ENCODE results near the gene PRPF19.

Gene PRPF19

GRCh38 chr11:60905551-60906113, 753 bp downstream of the PRPF19 start:
- Histone ChIP-seq H3K36me3 (ENCODE audit: control insufficient read depth in 2 of 2, insufficient read depth in 2 of 2, low read length in 2 of 2) (peaks cover 20 to 27% of the 10 kb centered on the region in 2 donors), H3K4me3 (ENCODE audit: low read length in 2 of 2) (peak overlapping the region; percentile 88 to 93), H3K27me3 (ENCODE audit: control insufficient read depth in 1 of 2, insufficient read depth in 2 of 2, low read length in 2 of 2) (peaks cover 0 to 1% of the 10 kb centered on the region in 2 donors), H3K9ac (ENCODE audit: low read length in 2 of 2) (peak overlapping the region; percentile 84 to 90), H3K4me1 (ENCODE audit: control insufficient read depth, insufficient read depth, low read length) (peaks cover 28% of the 10 kb centered on the region), H3K9me3 (ENCODE audit: control insufficient read depth in 2 of 2, low read length in 2 of 2) (no peaks in the 10 kb centered on the region), H3K27ac (ENCODE audit: low read length) (peak overlapping the region; percentile 88)

- Histone ChIP-seq H3K9me3 (ENCODE audit: control insufficient read depth in 2 of 2, low read length in 2 of 2) (no peaks in the 10 kb centered on the region), H3K27ac (ENCODE audit: low read length) (no peak overlapping the region)
Measured at GRCh38 chr11:60905047-60905446, 1.3 kb downstream of the PRPF19 start.

DNA sequence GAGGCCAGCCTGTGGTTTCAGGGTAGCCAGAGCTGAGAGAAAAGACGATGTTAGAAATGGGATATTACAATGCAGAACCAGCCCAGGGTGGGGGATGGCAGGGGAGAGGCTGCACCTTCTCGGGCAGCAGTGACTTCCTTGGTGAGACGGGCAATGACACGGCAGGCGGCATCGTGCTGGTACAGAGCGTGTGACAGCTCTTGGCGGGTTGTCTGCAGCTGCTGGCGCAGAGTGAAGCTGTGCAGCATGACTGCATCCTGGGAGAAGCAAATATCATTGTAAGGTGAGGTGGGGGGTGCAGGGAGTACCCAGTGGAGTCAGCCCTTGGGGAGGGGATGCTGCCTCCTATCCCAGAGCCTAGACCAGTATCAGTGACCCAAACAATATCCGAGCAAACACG, 3.8 kb downstream of the PRPF19 start:
- peaks cover 44 to 53% of the 10 kb centered on the region in 2 donors for H3K36me3 ChIP-seq (ENCODE audit: control insufficient read depth in 2 of 2, insufficient read depth in 2 of 2, low read length in 2 of 2)

More at GRCh38 chr11:60905047-60905446, 1.3 kb downstream of the PRPF19 start:
- Histone ChIP-seq H3K9ac (ENCODE audit: low read length in 2 of 2) (peak overlapping the region; percentile 84 to 90), H3K4me3 (ENCODE audit: low read length in 2 of 2) (peak overlapping the region; percentile 88 to 93), H3K27me3 (ENCODE audit: control insufficient read depth in 1 of 2, insufficient read depth in 2 of 2, low read length in 2 of 2) (no peaks in the 10 kb centered on the region), H3K4me1 (ENCODE audit: control insufficient read depth, insufficient read depth, low read length) (peaks cover 28% of the 10 kb centered on the region), H3K36me3 (ENCODE audit: control insufficient read depth in 2 of 2, insufficient read depth in 2 of 2, low read length in 2 of 2) (peaks cover 26 to 33% of the 10 kb centered on the region in 2 donors)

DNA sequence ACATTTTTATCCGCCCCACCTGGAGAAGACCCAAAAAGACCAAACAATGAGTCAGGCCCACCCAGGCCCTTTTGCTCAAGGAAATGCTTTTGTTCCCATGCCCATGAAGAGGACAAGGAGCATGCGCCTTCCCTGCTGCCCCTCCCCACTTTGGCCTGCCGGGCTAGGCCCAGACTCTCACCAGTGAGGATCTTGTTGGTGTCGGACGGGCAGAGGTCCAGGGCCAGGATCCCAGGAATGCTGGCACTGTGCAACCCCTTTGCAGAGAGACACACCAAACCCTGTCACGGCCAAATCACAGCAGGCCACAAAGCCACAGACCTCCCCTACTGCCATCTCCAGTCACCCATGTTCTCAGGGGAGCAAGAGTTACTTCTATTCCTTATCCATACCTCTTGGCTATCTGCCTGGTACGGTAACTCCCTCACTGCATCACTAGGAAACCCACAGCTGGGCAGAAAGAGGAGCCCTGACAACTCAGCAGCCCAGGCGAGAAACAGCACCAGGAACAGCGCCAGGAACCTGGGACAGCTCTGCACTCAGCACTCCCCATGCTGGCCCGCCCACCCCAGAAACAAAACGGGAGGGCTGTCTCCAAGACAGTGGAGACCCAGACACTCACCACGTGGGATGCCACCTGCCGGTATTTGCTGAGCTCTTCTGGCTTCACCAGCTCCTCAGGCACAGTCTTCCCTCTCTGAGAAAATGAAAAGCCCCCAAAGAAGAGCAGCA, 5.5 kb downstream of the PRPF19 start:
- no peak overlapping the region for H3K4me3 ChIP-seq (ENCODE audit: low read length in 2 of 2)
- H3K36me3 ChIP-seq (ENCODE audit: control insufficient read depth in 2 of 2, insufficient read depth in 2 of 2, low read length in 2 of 2), result peaks cover 58 to 67% of the 10 kb centered on the region in 2 donors
- peaks cover 20% of the 10 kb centered on the region for H3K4me1 ChIP-seq (ENCODE audit: control insufficient read depth, insufficient read depth, low read length)
- H3K9me3 ChIP-seq (ENCODE audit: control insufficient read depth in 2 of 2, low read length in 2 of 2), result no peaks in the 10 kb centered on the region
- H3K9ac ChIP-seq (ENCODE audit: low read length in 2 of 2), result no peak overlapping the region
- no peaks in the 10 kb centered on the region for H3K27me3 ChIP-seq (ENCODE audit: control insufficient read depth in 1 of 2, insufficient read depth in 2 of 2, low read length in 2 of 2)
- H3K27ac ChIP-seq (ENCODE audit: low read length), result no peak overlapping the region

More for the DNA sequence above, 3.8 kb downstream of the PRPF19 start:
- H3K4me3 ChIP-seq (ENCODE audit: low read length in 2 of 2), result no peak overlapping the region
- peaks cover 28% of the 10 kb centered on the region for H3K4me1 ChIP-seq (ENCODE audit: control insufficient read depth, insufficient read depth, low read length)
- H3K27ac ChIP-seq (ENCODE audit: low read length), result no peak overlapping the region
- H3K9ac ChIP-seq (ENCODE audit: low read length in 2 of 2), result no peak overlapping the region
- no peaks in the 10 kb centered on the region for H3K9me3 ChIP-seq (ENCODE audit: control insufficient read depth in 2 of 2, low read length in 2 of 2)
- H3K27me3 ChIP-seq (ENCODE audit: control insufficient read depth in 1 of 2, insufficient read depth in 2 of 2, low read length in 2 of 2), result no peaks in the 10 kb centered on the region

GRCh38 chr11:60899977-60900376, 6.4 kb downstream of the PRPF19 start:
- peaks cover 67 to 70% of the 10 kb centered on the region in 2 donors for H3K36me3 ChIP-seq (ENCODE audit: control insufficient read depth in 2 of 2, insufficient read depth in 2 of 2, low read length in 2 of 2)
- H3K9ac ChIP-seq (ENCODE audit: low read length in 2 of 2), result no peak overlapping the region
- H3K27ac ChIP-seq (ENCODE audit: low read length), result no peak overlapping the region
- H3K9me3 ChIP-seq (ENCODE audit: control insufficient read depth in 2 of 2, low read length in 2 of 2), result no peaks in the 10 kb centered on the region
- H3K27me3 ChIP-seq (ENCODE audit: control insufficient read depth in 1 of 2, insufficient read depth in 2 of 2, low read length in 2 of 2), result no peaks in the 10 kb centered on the region
- H3K4me3 ChIP-seq (ENCODE audit: low read length in 2 of 2), result no peak overlapping the region
- peaks cover 11% of the 10 kb centered on the region for H3K4me1 ChIP-seq (ENCODE audit: control insufficient read depth, insufficient read depth, low read length)

GRCh38 chr11:60899046-60899936, 7.1 kb downstream of the PRPF19 start:
- Histone ChIP-seq H3K9ac (ENCODE audit: low read length in 2 of 2) (no peak overlapping the region), H3K4me3 (ENCODE audit: low read length in 2 of 2) (no peak overlapping the region), H3K9me3 (ENCODE audit: control insufficient read depth in 2 of 2, low read length in 2 of 2) (no peaks in the 10 kb centered on the region), H3K4me1 (ENCODE audit: control insufficient read depth, insufficient read depth, low read length) (peaks cover 4% of the 10 kb centered on the region), H3K27me3 (ENCODE audit: control insufficient read depth in 1 of 2, insufficient read depth in 2 of 2, low read length in 2 of 2) (no peaks in the 10 kb centered on the region), H3K27ac (ENCODE audit: low read length) (no peak overlapping the region), H3K36me3 (ENCODE audit: control insufficient read depth in 2 of 2, insufficient read depth in 2 of 2, low read length in 2 of 2) (peaks cover 68 to 77% of the 10 kb centered on the region in 2 donors)

DNA sequence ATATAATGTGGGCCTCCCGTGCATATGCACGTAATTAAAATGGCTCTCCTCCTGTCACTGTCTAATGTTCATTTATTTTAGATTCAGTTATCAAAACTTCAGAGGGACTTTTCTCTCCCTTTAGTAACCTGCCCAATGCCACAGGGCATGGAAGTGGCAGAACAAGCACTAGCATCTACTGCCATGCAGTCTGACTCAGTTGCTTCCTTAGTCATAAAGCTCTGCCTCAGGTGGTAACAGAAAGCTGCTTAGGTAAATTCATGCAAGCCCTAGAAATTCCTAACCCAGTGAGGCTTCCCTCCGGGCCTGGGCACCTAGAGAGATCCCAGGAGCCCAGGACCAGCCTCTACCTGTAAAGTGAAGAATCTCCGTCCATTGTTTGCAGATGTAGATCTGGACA, 8.9 kb downstream of the PRPF19 start:
- Histone ChIP-seq H3K27ac (ENCODE audit: low read length) (no peak overlapping the region), H3K9me3 (ENCODE audit: control insufficient read depth in 2 of 2, low read length in 2 of 2) (no peaks in the 10 kb centered on the region), H3K36me3 (ENCODE audit: control insufficient read depth in 2 of 2, insufficient read depth in 2 of 2, low read length in 2 of 2) (peaks cover 65 to 75% of the 10 kb centered on the region in 2 donors)

GRCh38 chr11:60895687-60896086, 10.7 kb downstream of the PRPF19 start:
- H3K4me1 ChIP-seq (ENCODE audit: control insufficient read depth, insufficient read depth, low read length), result no peaks in the 10 kb centered on the region

More for the DNA sequence above, 8.9 kb downstream of the PRPF19 start:
- H3K4me3 ChIP-seq (ENCODE audit: low read length in 2 of 2), result no peak overlapping the region
- no peak overlapping the region for H3K9ac ChIP-seq (ENCODE audit: low read length in 2 of 2)
- no peaks in the 10 kb centered on the region for H3K4me1 ChIP-seq (ENCODE audit: control insufficient read depth, insufficient read depth, low read length)
- H3K27me3 ChIP-seq (ENCODE audit: control insufficient read depth in 1 of 2, insufficient read depth in 2 of 2, low read length in 2 of 2), result no peaks in the 10 kb centered on the region

GRCh38 chr11:60891103-60891741, 15.2 kb downstream of the PRPF19 start:
- no peaks in the 10 kb centered on the region for H3K9me3 ChIP-seq (ENCODE audit: control insufficient read depth in 2 of 2, low read length in 2 of 2)
- H3K27me3 ChIP-seq (ENCODE audit: control insufficient read depth in 1 of 2, insufficient read depth in 2 of 2, low read length in 2 of 2), result no peaks in the 10 kb centered on the region
- H3K9ac ChIP-seq (ENCODE audit: low read length in 2 of 2), result no peak overlapping the region
- H3K4me3 ChIP-seq (ENCODE audit: low read length in 2 of 2), result no peak overlapping the region
- peaks cover 20 to 39% of the 10 kb centered on the region in 2 donors for H3K36me3 ChIP-seq (ENCODE audit: control insufficient read depth in 2 of 2, insufficient read depth in 2 of 2, low read length in 2 of 2)
- H3K27ac ChIP-seq (ENCODE audit: low read length), result no peak overlapping the region
- peaks cover 2% of the 10 kb centered on the region for H3K4me1 ChIP-seq (ENCODE audit: control insufficient read depth, insufficient read depth, low read length)

More at GRCh38 chr11:60895687-60896086, 10.7 kb downstream of the PRPF19 start:
- Histone ChIP-seq H3K4me3 (ENCODE audit: low read length in 2 of 2) (no peak overlapping the region), H3K9ac (ENCODE audit: low read length in 2 of 2) (no peak overlapping the region), H3K27me3 (ENCODE audit: control insufficient read depth in 1 of 2, insufficient read depth in 2 of 2, low read length in 2 of 2) (no peaks in the 10 kb centered on the region), H3K27ac (ENCODE audit: low read length) (no peak overlapping the region), H3K36me3 (ENCODE audit: control insufficient read depth in 2 of 2, insufficient read depth in 2 of 2, low read length in 2 of 2) (peaks cover 50 to 65% of the 10 kb centered on the region in 2 donors), H3K9me3 (ENCODE audit: control insufficient read depth in 2 of 2, low read length in 2 of 2) (no peaks in the 10 kb centered on the region)

DNA sequence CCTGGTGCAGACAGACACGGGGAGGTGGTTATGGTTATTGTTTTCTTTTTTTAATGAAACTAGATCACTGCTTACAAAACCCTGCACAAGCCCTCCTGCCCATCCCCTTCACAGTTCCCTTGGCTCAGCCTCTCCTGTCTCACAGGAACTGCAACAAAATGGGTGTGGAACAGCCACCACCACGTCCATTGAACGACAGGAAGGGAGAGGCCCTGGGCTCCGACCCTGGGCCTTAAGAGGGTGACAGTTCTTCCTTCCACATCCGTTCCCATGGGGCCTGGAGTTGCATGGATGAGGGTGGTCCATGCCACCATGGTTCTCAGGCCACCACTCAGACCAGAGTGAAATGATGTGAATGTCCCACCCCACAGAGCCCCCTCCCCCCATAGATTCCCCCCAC, 15.7 kb downstream of the PRPF19 start:
- no peaks in the 10 kb centered on the region for H3K9me3 ChIP-seq (ENCODE audit: control insufficient read depth in 2 of 2, low read length in 2 of 2)
- H3K4me1 ChIP-seq (ENCODE audit: control insufficient read depth, insufficient read depth, low read length), result peaks cover 2% of the 10 kb centered on the region
- H3K27me3 ChIP-seq (ENCODE audit: control insufficient read depth in 1 of 2, insufficient read depth in 2 of 2, low read length in 2 of 2), result no peaks in the 10 kb centered on the region
- no peak overlapping the region for H3K4me3 ChIP-seq (ENCODE audit: low read length in 2 of 2)
- H3K9ac ChIP-seq (ENCODE audit: low read length in 2 of 2), result no peak overlapping the region
- H3K27ac ChIP-seq (ENCODE audit: low read length), result no peak overlapping the region
- peaks cover 17 to 35% of the 10 kb centered on the region in 2 donors for H3K36me3 ChIP-seq (ENCODE audit: control insufficient read depth in 2 of 2, insufficient read depth in 2 of 2, low read length in 2 of 2)
